RWPE2 (cell line): ENCODE data around the gene ARID3C.

ENCODE experiments used
- ATAC-seq: fragments of 200-7000 bp; cut with Tn5 transposase; 3 replicates; pipeline ENCODE4 v1.9.1; 2021; ENCODE audit warnings: low read depth
- DNase-seq: peaks from one replicate; pipeline ENCODE4 v3.0.0-alpha.2; 2020; ENCODE audit warnings: low spot score
- H3K27ac ChIP-seq: fragments of 450-650 bp; 2 replicates; pipeline ENCODE4 v1.5.1; 2017; ENCODE audit warnings: mild to moderate bottlenecking; ENCODE audit not compliant: poor library complexity, severe bottlenecking
- H3K27me3 ChIP-seq: fragments of 250-450 bp; sonication (Bioruptor Pico); 2 replicates; pipeline ENCODE4 v1.5.1; 2021; ENCODE audit warnings: mild to moderate bottlenecking, moderate library complexity; ENCODE audit not compliant: insufficient read depth, poor library complexity, severe bottlenecking
- H3K36me3 ChIP-seq: fragments of 250-450 bp; sonication (Bioruptor Pico); 2 replicates; pipeline ENCODE4 v1.5.1; 2020; ENCODE audit warnings: low read depth, mild to moderate bottlenecking, moderate library complexity
- H3K4me1 ChIP-seq: fragments of 250-450 bp; sonication (Bioruptor Pico); 2 replicates; pipeline ENCODE4 v1.5.1; 2021; ENCODE audit warnings: mild to moderate bottlenecking, moderate library complexity; ENCODE audit not compliant: insufficient read depth, poor library complexity, severe bottlenecking
- H3K4me3 ChIP-seq: fragments of 250-450 bp; sonication (Bioruptor Pico); 2 replicates; pipeline ENCODE4 v1.5.1; 2021; ENCODE audit warnings: mild to moderate bottlenecking, moderate library complexity; ENCODE audit not compliant: severe bottlenecking
- H3K9me3 ChIP-seq: fragments of 250-450 bp; sonication (Bioruptor Pico); 2 replicates; pipeline ENCODE4 v1.5.1; 2021; ENCODE audit warnings: mild to moderate bottlenecking, moderate library complexity; ENCODE audit not compliant: severe bottlenecking
- TF ChIP-seq, protein P1 (sequence below): fragments of 450-650 bp; IDR thresholded peaks from one replicate; pipeline ENCODE4 v1.5.1; 2017; ENCODE audit warnings: mild to moderate bottlenecking, moderate library complexity; ENCODE audit not compliant: poor library complexity, severe bottlenecking

The ARID3C gene

DNA sequence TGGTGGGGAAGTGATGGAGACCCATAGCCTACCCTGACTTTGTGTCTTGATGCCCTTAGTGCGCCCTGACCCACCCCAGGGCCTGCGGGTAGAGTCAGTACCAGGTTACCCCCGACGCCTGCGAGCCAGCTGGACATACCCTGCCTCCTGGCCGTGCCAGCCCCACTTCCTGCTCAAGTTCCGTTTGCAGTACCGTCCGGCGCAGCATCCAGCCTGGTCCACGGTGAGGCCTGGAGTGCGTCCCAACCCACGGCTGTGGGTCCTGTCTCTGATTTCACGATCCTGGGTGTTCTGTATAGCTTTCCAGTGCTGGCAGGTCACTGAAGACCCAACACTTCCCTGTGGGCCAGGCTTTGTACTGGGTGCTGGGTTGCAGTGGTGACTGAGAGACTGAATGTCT is 29.6 kb upstream of the ARID3C start:
- ATAC-seq (no peak), DNase-seq (no peak)
- Histone ChIP-seq H3K4me3 (no peak overlapping the region), H3K4me1 (peaks cover 7% of the 10 kb centered on the region), H3K9me3 (no peaks in the 10 kb centered on the region), H3K27ac (no peak overlapping the region), H3K27me3 (no peaks in the 10 kb centered on the region), H3K36me3 (no peaks in the 10 kb centered on the region)
- TF ChIP-seq, protein P1, sequence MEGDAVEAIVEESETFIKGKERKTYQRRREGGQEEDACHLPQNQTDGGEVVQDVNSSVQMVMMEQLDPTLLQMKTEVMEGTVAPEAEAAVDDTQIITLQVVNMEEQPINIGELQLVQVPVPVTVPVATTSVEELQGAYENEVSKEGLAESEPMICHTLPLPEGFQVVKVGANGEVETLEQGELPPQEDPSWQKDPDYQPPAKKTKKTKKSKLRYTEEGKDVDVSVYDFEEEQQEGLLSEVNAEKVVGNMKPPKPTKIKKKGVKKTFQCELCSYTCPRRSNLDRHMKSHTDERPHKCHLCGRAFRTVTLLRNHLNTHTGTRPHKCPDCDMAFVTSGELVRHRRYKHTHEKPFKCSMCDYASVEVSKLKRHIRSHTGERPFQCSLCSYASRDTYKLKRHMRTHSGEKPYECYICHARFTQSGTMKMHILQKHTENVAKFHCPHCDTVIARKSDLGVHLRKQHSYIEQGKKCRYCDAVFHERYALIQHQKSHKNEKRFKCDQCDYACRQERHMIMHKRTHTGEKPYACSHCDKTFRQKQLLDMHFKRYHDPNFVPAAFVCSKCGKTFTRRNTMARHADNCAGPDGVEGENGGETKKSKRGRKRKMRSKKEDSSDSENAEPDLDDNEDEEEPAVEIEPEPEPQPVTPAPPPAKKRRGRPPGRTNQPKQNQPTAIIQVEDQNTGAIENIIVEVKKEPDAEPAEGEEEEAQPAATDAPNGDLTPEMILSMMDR, result no peak

DNA sequence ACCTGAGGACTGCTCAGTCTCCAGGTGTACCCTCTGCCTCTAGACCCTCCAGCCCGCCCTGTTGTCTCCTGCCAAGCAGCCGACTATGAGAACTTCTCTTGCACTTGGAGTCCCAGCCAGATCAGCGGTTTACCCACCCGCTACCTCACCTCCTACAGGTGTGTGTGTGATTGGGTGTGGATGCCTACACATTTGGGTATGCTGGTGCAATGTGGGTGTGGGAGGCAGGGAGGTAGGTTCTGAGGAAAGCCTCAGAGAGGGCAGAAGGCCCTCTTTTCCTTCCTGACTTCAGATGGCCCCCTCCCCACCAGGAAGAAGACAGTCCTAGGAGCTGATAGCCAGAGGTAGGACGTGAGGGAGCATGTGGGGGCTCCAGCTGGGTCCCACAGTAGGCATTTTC is 28.1 kb upstream of the ARID3C start:
- DNase-seq, result no peak
- TF ChIP-seq, protein P1, result no peak
- Histone ChIP-seq H3K27me3 (no peaks in the 10 kb centered on the region), H3K36me3 (no peaks in the 10 kb centered on the region), H3K4me1 (no peaks in the 10 kb centered on the region), H3K27ac (no peak overlapping the region), H3K9me3 (no peaks in the 10 kb centered on the region), H3K4me3 (no peak overlapping the region)
- ATAC-seq, result no peak

DNA sequence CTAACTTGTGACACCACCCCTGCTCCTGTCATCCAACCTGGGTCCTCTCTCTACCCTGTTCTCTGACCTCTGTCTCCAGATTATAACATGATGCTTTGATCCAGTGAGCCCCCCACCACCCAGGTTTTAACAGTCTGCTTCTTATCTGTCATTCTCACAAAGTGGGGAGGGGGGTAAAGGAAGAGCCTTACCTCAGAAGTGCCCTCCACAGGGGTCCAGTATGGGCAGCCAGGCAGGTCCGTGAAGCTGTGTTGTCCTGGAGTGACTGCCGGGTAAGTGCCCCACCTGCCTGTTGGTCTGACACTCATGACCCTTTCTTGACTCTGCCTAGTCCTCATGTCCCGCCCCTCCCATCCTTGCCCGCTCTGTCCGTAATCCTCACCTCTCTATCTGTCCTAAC is 26.5 kb upstream of the ARID3C start:
- Histone ChIP-seq H3K27ac (no peak overlapping the region), H3K4me1 (peaks cover 2% of the 10 kb centered on the region), H3K9me3 (no peaks in the 10 kb centered on the region), H3K27me3 (no peaks in the 10 kb centered on the region), H3K36me3 (no peaks in the 10 kb centered on the region), H3K4me3 (no peak overlapping the region)
- TF ChIP-seq, protein P1, result no peak
- ATAC-seq, result no peak
- DNase-seq, result no peak

DNA sequence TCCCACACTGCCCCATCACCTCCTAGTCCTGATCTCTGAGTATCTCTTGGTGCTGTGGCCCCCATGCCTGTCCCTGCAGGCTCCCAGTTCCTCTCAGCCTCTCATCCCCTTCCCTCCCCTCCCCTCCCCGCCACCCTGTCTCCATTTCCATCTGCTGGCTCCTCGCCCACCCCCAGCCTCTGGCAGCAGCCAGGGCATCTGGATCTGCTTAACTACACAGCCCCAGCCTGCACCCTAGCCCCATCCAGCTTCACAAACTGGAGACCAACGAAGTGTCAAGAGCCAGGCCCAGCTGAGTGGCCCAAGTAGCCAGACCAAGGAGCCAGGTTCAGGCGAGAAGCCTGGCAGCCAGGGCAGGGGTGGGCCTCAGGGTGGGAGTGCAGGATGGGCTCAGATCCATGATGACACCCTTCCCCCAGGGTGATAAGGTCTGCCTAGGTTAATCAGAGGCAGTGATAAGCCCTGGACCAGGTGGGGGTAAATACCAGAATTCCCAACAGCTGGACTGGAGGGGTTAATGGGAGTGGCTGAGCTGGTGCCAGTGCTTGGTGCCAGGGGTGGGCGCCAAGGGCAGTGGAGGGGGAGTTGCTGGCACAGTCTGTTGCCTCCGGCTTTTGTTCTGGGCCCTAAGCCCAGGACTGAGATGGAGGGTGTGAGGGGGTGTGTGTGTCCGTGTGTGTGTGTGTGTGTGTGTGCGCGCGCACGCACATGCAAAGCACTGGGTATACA is 25.6 kb upstream of the ARID3C start:
- ATAC-seq, result no peak
- Histone ChIP-seq H3K27me3 (no peaks in the 10 kb centered on the region), H3K4me3 (no peak overlapping the region), H3K4me1 (peaks cover 2% of the 10 kb centered on the region), H3K36me3 (0 out of 2 replicates have a peak, but pooled peaks cover 4% of the 10 kb centered on the region), H3K27ac (no peak overlapping the region), H3K9me3 (no peaks in the 10 kb centered on the region)
- no peak for DNase-seq
- TF ChIP-seq, protein P1, result no peak

DNA sequence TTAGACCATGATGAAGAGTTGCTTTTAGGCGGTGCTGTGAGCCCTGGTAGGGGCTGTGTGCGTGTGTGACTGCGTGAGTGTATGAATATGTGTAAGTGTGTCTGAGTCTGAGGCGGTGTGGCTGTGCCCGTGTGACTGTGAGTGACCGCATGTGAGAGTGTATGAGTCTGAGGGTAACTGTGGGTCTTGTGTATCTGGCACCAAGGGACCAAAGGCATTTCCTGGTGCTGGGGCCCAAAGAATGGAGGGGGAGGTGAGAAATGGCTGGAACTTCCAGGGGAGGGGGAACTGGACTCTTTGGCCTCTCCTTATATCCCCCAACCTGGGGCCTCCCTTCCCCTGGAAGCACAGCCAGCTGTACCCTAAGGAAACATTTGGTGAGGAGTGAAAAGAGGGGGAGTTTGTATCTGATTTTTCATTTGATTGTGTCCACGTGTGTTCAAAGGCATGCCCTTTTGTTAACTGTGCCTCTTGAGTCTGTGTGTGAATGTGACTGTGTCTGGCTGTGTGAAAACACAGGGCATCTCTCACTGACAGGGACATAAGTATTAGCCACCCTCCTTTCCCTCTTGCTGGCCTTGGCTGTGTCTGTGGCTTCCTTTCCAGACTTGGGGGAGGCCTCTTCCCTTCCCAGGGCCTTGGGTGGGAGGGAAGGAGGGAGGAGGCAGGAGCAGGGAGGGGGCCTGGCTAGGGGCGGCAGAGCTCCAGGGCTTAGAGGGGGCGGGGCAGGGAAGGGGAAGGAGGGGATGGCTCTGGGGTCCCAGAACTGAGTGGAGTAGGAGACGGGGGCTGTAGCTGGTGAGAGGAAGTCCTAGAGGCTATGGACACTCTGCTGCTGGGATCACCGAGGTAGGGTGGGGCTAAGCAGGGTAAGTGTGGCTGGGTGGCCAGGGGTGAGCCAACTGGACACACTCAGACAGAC is 24.5 kb upstream of the ARID3C start:
- Histone ChIP-seq H3K4me1 (peaks cover 2% of the 10 kb centered on the region), H3K9me3 (no peaks in the 10 kb centered on the region), H3K27ac (no peak overlapping the region), H3K27me3 (no peaks in the 10 kb centered on the region), H3K4me3 (no peak overlapping the region), H3K36me3 (peaks cover 15% of the 10 kb centered on the region; the same call in 1 of the 2 replicates)
- DNase-seq (no peak), ATAC-seq (no peak)
- TF ChIP-seq, protein P1, result no peak
